Gastroesophageal sphincter (tissue), 4 donors: ENCODE data around the gene GCC2. TPM values are rescaled to one million over a fixed set of nuclear protein-coding genes. Genes with fewer than 3 reads are reported as not detected.
"Not testable (repeated sequence)": the region's sequence is repeated elsewhere in the genome, so short reads cannot be mapped to it uniquely, and the experiment has no call there.

ENCODE experiments used
- ATAC-seq: fragments of 150-250 bp; one replicate; pipeline ENCODE4 v1.9.1; 2016; ENCODE audit warnings: mild to moderate bottlenecking, moderate library complexity
- H3K27ac ChIP-seq, 4 donors: fragments of 200-600 bp; sonication (generic) in 3 of 4; 1 replicate in 3 of 4; 2 replicates in 1 of 4; pipeline ENCODE4 v1.5.1; 2016 to 2019
- H3K27me3 ChIP-seq: fragments of 200-600 bp; sonication (generic); one replicate; pipeline ENCODE4 v1.5.1; 2019
- H3K36me3 ChIP-seq, 2 donors: fragments of 200-600 bp; sonication (generic); one replicate each; pipeline ENCODE4 v1.5.1; 2019; ENCODE audit warnings: control low read depth in 1 of 2
- H3K4me1 ChIP-seq, 3 donors: fragments of 200-600 bp; sonication (generic); 1 replicate in 2 of 3; 2 replicates in 1 of 3; pipeline ENCODE4 v1.5.1; 2016 to 2019; ENCODE audit warnings: control low read depth in 2 of 3
- H3K4me3 ChIP-seq, 2 donors: fragments of 200-600 bp; sonication (generic); one replicate each; pipeline ENCODE4 v1.5.1; 2019; ENCODE audit warnings: mild to moderate bottlenecking in 1 of 2, moderate library complexity in 1 of 2
- H3K9me3 ChIP-seq, 3 donors: fragments of 200-600 bp; sonication (generic); one replicate each; pipeline ENCODE4 v1.5.1; 2017 to 2019; ENCODE audit warnings: control low read depth in 2 of 3
- CTCF ChIP-seq, 4 experiments: fragments of 200-600 bp in 2 of 4; fragments of 450-650 bp in 2 of 4; sonication (generic) in 1 of 4; IDR thresholded peaks; one replicate each; pipeline ENCODE4 v1.5.1; 2017 to 2019; ENCODE audit warnings: antibody characterized with exemption in 4 of 4, mild to moderate bottlenecking in 2 of 4, moderate library complexity in 2 of 4
- EP300 ChIP-seq: sonication (generic); formaldehyde crosslinking; IDR thresholded peaks from one replicate; pipeline ENCODE4 v1.6.1; 2017; ENCODE audit warnings: antibody characterized with exemption, mild to moderate bottlenecking
- POLR2A ChIP-seq, 2 donors: fragments of 450-650 bp; IDR thresholded peaks; one replicate each; pipeline ENCODE4 v1.6.1; 2017; ENCODE audit warnings: antibody characterized with exemption in 2 of 2, mild to moderate bottlenecking in 2 of 2, moderate library complexity in 1 of 2
- POLR2AphosphoS5 ChIP-seq: sonication (generic); formaldehyde crosslinking; IDR thresholded peaks from one replicate; pipeline ENCODE4 v1.6.1; 2017; ENCODE audit warnings: antibody characterized with exemption
- WGBS, 2 donors: methylation state at CpG; one replicate each; pipeline ENCODE4 v1.1.5; 2018; ENCODE audit warnings: low coverage in 1 of 2; 5-methylcytosine and 5-hydroxymethylcytosine counted together
- total RNA-seq, 4 donors: library from RNA; depleted of rRNA; stranded (reverse); fragments of >200 nt; gene quantifications; one replicate each; pipeline ENCODE4 v1.1.0, GENCODE V29; 2016

Gene GCC2
- total RNA-seq, 4 donors from 2014 or later = 24.0 to 41.6 (median 33.4) TPM

GRCh38 chr2:108446703-108447102 is 2.3 kb upstream of the GCC2 start:
- Histone ChIP-seq H3K27me3 (no peaks in the 10 kb centered on the region), H3K4me1 (peaks cover 0 to 17% (median 4%) of the 10 kb centered on the region in 3 donors), H3K9me3 (no peaks in the 10 kb centered on the region), H3K27ac (no peak overlapping the region), H3K4me3 (no peak overlapping the region), H3K36me3 (peaks cover 0 to 5% of the 10 kb centered on the region in 2 donors)
- no peak for ATAC-seq
- 100% methylated on average over 2 of the region's 2 CpGs for WGBS, 2 donors
- TF ChIP-seq POLR2A (IDR thresholded peaks at IDR 0.05) (no peak), EP300 (no peak), CTCF (IDR thresholded peaks at IDR 0.05) (no peak), POLR2AphosphoS5 (no peak)

GRCh38 chr2:108447947-108448677 is 894 bp upstream of the GCC2 start:
- no peak for ATAC-seq
- H3K27me3 ChIP-seq = no peaks in the 10 kb centered on the region
- peaks cover 0 to 19% of the 10 kb centered on the region in 2 donors for H3K36me3 ChIP-seq
- H3K4me1 ChIP-seq = peaks cover 0 to 17% (median 4%) of the 10 kb centered on the region in 3 donors
- 46 to 62% methylated on average over 10 to 15 of the region's 23 CpGs for WGBS, 2 donors
- H3K4me3 ChIP-seq = peak overlapping the region; percentile 79 to 86
- H3K9me3 ChIP-seq = no peaks in the 10 kb centered on the region
- peak overlapping the region; percentile 61 to 93 (median 89) for H3K27ac ChIP-seq
- TF ChIP-seq POLR2AphosphoS5 = no peak
- no peak for TF ChIP-seq POLR2A (IDR thresholded peaks at IDR 0.05)
- TF ChIP-seq EP300 = no peak
- TF ChIP-seq CTCF (IDR thresholded peaks at IDR 0.05) = no peak

- TF ChIP-seq EP300 (no peak), POLR2A (IDR thresholded peaks at IDR 0.05) (no peak), POLR2AphosphoS5 (no peak), CTCF (IDR thresholded peaks at IDR 0.05) (no peak)
- WGBS, 2 donors = 0% methylated on average over 10 to 13 of the region's 20 CpGs
- peak overlapping the region; percentile 79 to 86 for H3K4me3 ChIP-seq
- H3K27ac ChIP-seq = peak overlapping the region; percentile 61 to 93 (median 89)
- no peaks in the 10 kb centered on the region for H3K9me3 ChIP-seq
- no peaks in the 10 kb centered on the region for H3K27me3 ChIP-seq
- H3K36me3 ChIP-seq = peaks cover 0 to 34% of the 10 kb centered on the region in 2 donors
- H3K4me1 ChIP-seq = peaks cover 0 to 17% (median 4%) of the 10 kb centered on the region in 3 donors
- ATAC-seq = no peak
Observed at GRCh38 chr2:108449410-108450130, 564 bp downstream of the GCC2 start.

- Histone ChIP-seq H3K27ac (no peak overlapping the region), H3K27me3 (no peaks in the 10 kb centered on the region), H3K4me1 (peaks cover 0 to 17% (median 4%) of the 10 kb centered on the region in 3 donors), H3K4me3 (no peak overlapping the region), H3K36me3 (peaks cover 0 to 47% of the 10 kb centered on the region in 2 donors), H3K9me3 (no peaks in the 10 kb centered on the region)
- no peak for ATAC-seq
- TF ChIP-seq EP300 = no peak
- WGBS, 2 donors = 84 to 86% methylated on average over 3 of the region's 3 CpGs
Observed at GRCh38 chr2:108450863-108451262, 1.9 kb downstream of the GCC2 start.

GRCh38 chr2:108451976-108452375 is 3.0 kb downstream of the GCC2 start:
- Histone ChIP-seq H3K27me3 (no peaks in the 10 kb centered on the region), H3K4me1 (peaks cover 0 to 17% (median 4%) of the 10 kb centered on the region in 3 donors), H3K4me3 (no peak overlapping the region), H3K9me3 (no peaks in the 10 kb centered on the region), H3K36me3 (peaks cover 0 to 58% of the 10 kb centered on the region in 2 donors), H3K27ac (no peak overlapping the region)
- no peak for ATAC-seq
- TF ChIP-seq POLR2AphosphoS5 (no peak), CTCF (IDR thresholded peaks at IDR 0.05) (no peak), POLR2A (IDR thresholded peaks at IDR 0.05) (no peak), EP300 (no peak)
- 74 to 96% methylated on average over 4 of the region's 4 CpGs for WGBS, 2 donors

GRCh38 chr2:108453530-108453929 is 4.5 kb downstream of the GCC2 start:
- peaks cover 0 to 13% (median 0%) of the 10 kb centered on the region in 3 donors for H3K9me3 ChIP-seq
- ATAC-seq, H3K27ac ChIP-seq, H3K4me3 ChIP-seq, H3K27me3 ChIP-seq: not testable (repeated sequence)
- peaks cover 0 to 73% of the 10 kb centered on the region in 2 donors for H3K36me3 ChIP-seq
- peaks cover 0 to 11% (median 4%) of the 10 kb centered on the region in 3 donors for H3K4me1 ChIP-seq
- WGBS, 2 donors = 92 to 100% methylated on average over 2 to 4 of the region's 4 CpGs
